ENCODE results near the gene SUCLG2. TPM values are rescaled to one million over a fixed set of nuclear protein-coding genes. Genes with fewer than 3 reads are reported as not detected.
"Not testable (repeated sequence)": the region's sequence is repeated elsewhere in the genome, so short reads cannot be mapped to it uniquely, and the experiment has no call there.

SUCLG2 gene
- total RNA-seq, 2 experiments from 2014 or later: 53.3 to 57.8 TPM

DNA sequence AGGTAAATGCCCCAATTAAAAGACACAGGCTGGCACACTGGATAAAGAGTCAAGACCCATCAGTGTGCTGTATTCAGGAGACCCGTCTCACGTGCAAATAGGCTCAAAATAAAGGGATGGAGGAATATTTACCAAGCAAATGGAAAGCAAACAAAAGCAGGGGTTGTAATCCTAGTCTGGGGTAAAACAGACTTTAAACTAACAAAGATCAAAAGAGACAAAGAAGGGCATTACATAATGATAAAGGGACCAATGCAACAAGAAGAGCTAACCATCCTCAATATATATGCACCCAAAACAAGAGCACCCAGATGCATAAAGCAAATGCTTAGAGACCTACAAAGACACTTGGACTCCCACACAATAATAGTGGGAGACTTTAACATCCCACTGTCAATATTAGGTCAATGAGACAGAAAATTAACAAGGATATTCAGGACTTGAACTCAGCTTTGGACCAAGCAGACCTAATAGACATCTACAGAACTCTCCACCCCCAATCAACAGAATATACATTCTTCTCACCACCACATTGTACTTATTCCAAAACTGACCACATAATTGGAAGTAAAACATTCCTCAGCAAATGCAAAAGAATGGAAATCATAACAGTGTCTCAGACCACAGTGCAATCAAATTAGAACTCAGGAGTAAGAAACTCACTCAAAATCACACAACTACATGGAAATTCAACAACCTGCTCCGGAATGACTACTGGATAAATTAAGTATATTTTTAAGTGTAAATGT, 111.7 kb downstream of the SUCLG2 start:
- DNase-seq; CTCF ChIA-PET; H3K27me3 Mint-ChIP-seq; H3K4me3 Mint-ChIP-seq; POLR2A ChIA-PET; intact Hi-C loops (cut with micrococcal nuclease); H3K27ac Mint-ChIP-seq: not testable (repeated sequence)
- peaks cover 11% of the 10 kb centered on the region for H3K4me1 Mint-ChIP-seq (ENCODE audit: low read depth)
- H3K9me3 Mint-ChIP-seq: peaks cover 13% of the 10 kb centered on the region
- peaks cover 28% of the 10 kb centered on the region for H3K36me3 Mint-ChIP-seq

DNA sequence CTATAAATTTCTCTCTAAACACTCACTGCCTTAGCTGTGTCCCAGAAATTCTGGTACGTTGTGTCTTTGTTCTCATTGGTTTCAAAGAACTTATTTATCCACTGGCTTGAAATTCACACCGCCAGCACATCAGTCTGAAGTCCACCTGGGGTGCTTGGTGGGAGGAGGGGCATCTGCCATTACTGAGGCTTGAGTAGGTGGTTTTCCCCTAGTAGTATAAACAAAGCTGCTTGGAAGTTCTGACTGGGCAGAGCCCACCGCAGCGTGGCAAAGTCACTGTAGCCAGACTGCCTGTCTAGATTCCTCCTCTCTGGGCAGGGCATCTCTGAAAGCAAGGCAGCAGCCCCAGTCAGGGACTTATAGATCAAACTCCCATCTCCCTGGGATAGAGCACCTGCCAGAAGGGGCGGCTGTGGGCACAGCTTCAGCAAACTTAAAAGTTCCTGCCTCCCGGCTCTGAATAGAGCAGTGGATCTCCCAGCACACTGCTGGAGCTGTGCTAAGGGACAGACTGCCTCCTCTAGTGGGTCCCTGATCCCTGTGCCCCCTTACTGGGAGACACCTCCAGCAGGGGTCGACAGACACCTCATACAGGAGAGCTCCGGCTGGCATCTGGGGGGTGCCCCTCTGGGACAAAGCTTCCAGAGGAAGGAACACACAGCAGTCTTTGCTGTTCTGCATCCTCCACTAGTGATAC, 114.1 kb downstream of the SUCLG2 start:
- intact Hi-C loops (cut with micrococcal nuclease): no loop called here
- H3K4me1 Mint-ChIP-seq (ENCODE audit: low read depth): peaks cover 13% of the 10 kb centered on the region
- no peak for DNase-seq
- H3K36me3 Mint-ChIP-seq: peaks cover 31% of the 10 kb centered on the region
- POLR2A ChIA-PET: no interaction called here
- CTCF ChIA-PET: no interaction called here
- no peaks in the 10 kb centered on the region for H3K27me3 Mint-ChIP-seq
- H3K4me3 Mint-ChIP-seq: no peak overlapping the region
- H3K9me3 Mint-ChIP-seq: peaks cover 14% of the 10 kb centered on the region
- H3K27ac Mint-ChIP-seq: no peak overlapping the region

GRCh38 chr3:67537203-67537602, 117.2 kb downstream of the SUCLG2 start:
- H3K27ac Mint-ChIP-seq; H3K4me3 Mint-ChIP-seq; POLR2A ChIA-PET; CTCF ChIA-PET; DNase-seq; H3K27me3 Mint-ChIP-seq; intact Hi-C loops (cut with micrococcal nuclease): not testable (repeated sequence)
- peaks cover 14% of the 10 kb centered on the region for H3K9me3 Mint-ChIP-seq
- H3K36me3 Mint-ChIP-seq: peaks cover 28% of the 10 kb centered on the region
- H3K4me1 Mint-ChIP-seq (ENCODE audit: low read depth): peaks cover 21% of the 10 kb centered on the region

- CTCF ChIA-PET: interaction anchor here (1.2 kb wide), 1 partner anchor 254 kb away, joined by 3 read pairs; no protein-coding TSS in a partner anchor
- no peak overlapping the region for H3K27ac Mint-ChIP-seq
- intact Hi-C loops (cut with micrococcal nuclease): no loop called here
- no peak overlapping the region for H3K4me3 Mint-ChIP-seq
- no peak for DNase-seq
- peaks cover 19% of the 10 kb centered on the region for H3K36me3 Mint-ChIP-seq
- no peaks in the 10 kb centered on the region for H3K27me3 Mint-ChIP-seq
- peaks cover 14% of the 10 kb centered on the region for H3K9me3 Mint-ChIP-seq
- H3K4me1 Mint-ChIP-seq (ENCODE audit: low read depth): peaks cover 22% of the 10 kb centered on the region
- POLR2A ChIA-PET: no interaction called here
These were observed 119.4 kb downstream of the SUCLG2 start for GRCh38 chr3:67535006-67535405.

- Mint-ChIP-seq H3K36me3 (peaks cover 15% of the 10 kb centered on the region), H3K4me3 (no peak overlapping the region), H3K27me3 (no peaks in the 10 kb centered on the region), H3K9me3 (peaks cover 14% of the 10 kb centered on the region), H3K27ac (no peak overlapping the region), H3K4me1 (ENCODE audit: low read depth) (peaks cover 22% of the 10 kb centered on the region)
- DNase-seq: no peak
- intact Hi-C loops (cut with micrococcal nuclease): no loop called here
- ChIA-PET POLR2A (no interaction called here), CTCF (interaction anchor here (1.2 kb wide), 1 partner anchor 255 kb away, joined by 3 read pairs; no protein-coding TSS in a partner anchor)
These were observed 119.8 kb downstream of the SUCLG2 start for GRCh38 chr3:67534594-67534993.

GRCh38 chr3:67531181-67532101, 123.0 kb downstream of the SUCLG2 start:
- POLR2A ChIA-PET: no interaction called here
- Mint-ChIP-seq H3K4me3 (no peak overlapping the region), H3K4me1 (ENCODE audit: low read depth) (peaks cover 23% of the 10 kb centered on the region), H3K36me3 (peaks cover 29% of the 10 kb centered on the region), H3K27ac (no peak overlapping the region), H3K27me3 (no peaks in the 10 kb centered on the region), H3K9me3 (no peaks in the 10 kb centered on the region)
- intact Hi-C loops (cut with micrococcal nuclease): no loop called here
- CTCF ChIA-PET: interaction anchor here (1.5 kb wide), 1 partner anchor 259 kb away, joined by 3 read pairs; no protein-coding TSS in a partner anchor
- no peak for DNase-seq

- intact Hi-C loops (cut with micrococcal nuclease): no loop called here
- Mint-ChIP-seq H3K9me3 (no peaks in the 10 kb centered on the region), H3K36me3 (peaks cover 38% of the 10 kb centered on the region), H3K27ac (no peak overlapping the region), H3K27me3 (no peaks in the 10 kb centered on the region), H3K4me1 (ENCODE audit: low read depth) (peaks cover 14% of the 10 kb centered on the region), H3K4me3 (no peak overlapping the region)
- DNase-seq: no peak
- ChIA-PET POLR2A (no interaction called here), CTCF (interaction anchor here (1.0 to 1.5 kb wide), 2 partner anchors 260 to 290 kb away, joined by 3 read pairs; no protein-coding TSS in a partner anchor)
These were observed 124.5 kb downstream of the SUCLG2 start for GRCh38 chr3:67529915-67530314.

DNA sequence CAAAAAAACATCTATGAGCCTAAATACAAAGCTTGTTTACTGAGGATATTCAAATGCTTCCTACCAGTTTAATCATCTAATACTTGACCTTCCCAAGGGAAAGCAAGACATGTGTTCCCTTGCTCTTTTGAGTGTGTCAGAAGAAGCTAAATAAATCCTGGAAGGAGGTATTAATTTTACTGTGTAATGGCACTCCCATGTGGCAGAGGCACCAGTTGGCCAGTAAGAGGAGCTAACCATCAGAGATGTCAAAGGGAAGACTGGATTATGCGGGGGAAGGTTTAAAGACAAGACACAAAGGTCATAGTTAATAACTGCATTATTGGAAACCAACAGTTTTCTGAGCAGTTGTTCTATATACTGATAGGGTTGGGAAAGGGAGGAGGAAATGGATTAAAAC, 125.1 kb downstream of the SUCLG2 start:
- Mint-ChIP-seq H3K36me3 (peaks cover 43% of the 10 kb centered on the region), H3K27ac (no peak overlapping the region), H3K4me3 (no peak overlapping the region), H3K9me3 (no peaks in the 10 kb centered on the region), H3K4me1 (ENCODE audit: low read depth) (peaks cover 11% of the 10 kb centered on the region), H3K27me3 (no peaks in the 10 kb centered on the region)
- POLR2A ChIA-PET: no interaction called here
- no peak for DNase-seq
- intact Hi-C loops (cut with micrococcal nuclease): no loop called here
- CTCF ChIA-PET: interaction anchor here (1.0 kb wide), 1 partner anchor 291 kb away, joined by 3 read pairs; no protein-coding TSS in a partner anchor

- DNase-seq: no peak
- Mint-ChIP-seq H3K27me3 (no peaks in the 10 kb centered on the region), H3K4me3 (no peak overlapping the region), H3K27ac (no peak overlapping the region), H3K4me1 (ENCODE audit: low read depth) (peaks cover 4% of the 10 kb centered on the region), H3K36me3 (peaks cover 40% of the 10 kb centered on the region), H3K9me3 (no peaks in the 10 kb centered on the region)
- CTCF ChIA-PET: no interaction called here
- POLR2A ChIA-PET: no interaction called here
- intact Hi-C loops (cut with micrococcal nuclease): no loop called here
These were observed 128.2 kb downstream of the SUCLG2 start for GRCh38 chr3:67526246-67526645.

- Mint-ChIP-seq H3K36me3 (peaks cover 52% of the 10 kb centered on the region), H3K27me3 (no peaks in the 10 kb centered on the region), H3K4me1 (ENCODE audit: low read depth) (peaks cover 2% of the 10 kb centered on the region), H3K4me3 (no peak overlapping the region), H3K9me3 (no peaks in the 10 kb centered on the region), H3K27ac (no peak overlapping the region)
- ChIA-PET CTCF (no interaction called here), POLR2A (no interaction called here)
- intact Hi-C loops (cut with micrococcal nuclease): no loop called here
- no peak for DNase-seq
These were observed 130.4 kb downstream of the SUCLG2 start for GRCh38 chr3:67524046-67524445.

DNA sequence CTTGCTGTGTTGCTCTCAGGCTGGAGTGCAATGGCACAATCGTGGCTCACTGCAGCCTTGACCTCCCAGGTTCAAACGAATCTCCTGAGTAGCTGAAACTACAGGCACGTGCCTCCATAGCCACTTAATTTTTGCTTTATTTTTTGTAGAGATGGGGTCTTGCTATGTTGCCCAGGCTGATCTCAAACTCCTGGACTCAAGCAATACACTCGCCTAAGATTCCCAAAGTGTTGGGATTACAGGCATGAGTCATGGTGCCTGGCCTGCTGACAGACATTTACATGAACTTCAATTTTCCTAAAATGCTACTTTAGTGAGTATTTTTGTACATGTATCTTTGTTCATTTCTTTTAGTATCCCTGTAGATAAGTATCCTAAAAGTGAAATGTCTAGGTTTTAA, 132.3 kb downstream of the SUCLG2 start:
- ChIA-PET POLR2A (no interaction called here), CTCF (no interaction called here)
- intact Hi-C loops (cut with micrococcal nuclease): no loop called here
- Mint-ChIP-seq H3K9me3 (no peaks in the 10 kb centered on the region), H3K4me3 (no peak overlapping the region), H3K27ac (no peak overlapping the region), H3K4me1 (ENCODE audit: low read depth) (peaks cover 2% of the 10 kb centered on the region), H3K27me3 (no peaks in the 10 kb centered on the region), H3K36me3 (peaks cover 37% of the 10 kb centered on the region)
- no peak for DNase-seq

- H3K27ac Mint-ChIP-seq: no peak overlapping the region
- ChIA-PET CTCF (no interaction called here), POLR2A (no interaction called here)
- intact Hi-C loops (cut with micrococcal nuclease): no loop called here
- H3K4me3 Mint-ChIP-seq: no peak overlapping the region
- no peaks in the 10 kb centered on the region for H3K9me3 Mint-ChIP-seq
- peaks cover 31% of the 10 kb centered on the region for H3K36me3 Mint-ChIP-seq
- no peaks in the 10 kb centered on the region for H3K27me3 Mint-ChIP-seq
- H3K4me1 Mint-ChIP-seq (ENCODE audit: low read depth): peaks cover 2% of the 10 kb centered on the region
- DNase-seq: no peak
These were observed 133.3 kb downstream of the SUCLG2 start for GRCh38 chr3:67521053-67521646.

All from activated CD4-positive, alpha-beta memory T cell treated with anti-CD3 and anti-CD28 coated beads for 36 hours (primary cell).